GM12892 (cell line): ENCODE data around the gene TAL2.

Experiments
- POLR2A ChIP-seq: IDR thresholded peaks from 2 replicates; pipeline ENCODE4 v1.6.1; 2011; ENCODE audit warnings: low read depth, low read length, control low read depth
- POLR2AphosphoS5 ChIP-seq: IDR thresholded peaks from 2 replicates; pipeline ENCODE4 v1.6.1; 2011; ENCODE audit warnings: low read depth, low read length, control low read depth
- TAF1 ChIP-seq: IDR thresholded peaks from 2 replicates; pipeline ENCODE4 v1.6.1; 2011; ENCODE audit warnings: low read depth, mild to moderate bottlenecking, control low read depth, low read length, borderline replicate concordance

DNA sequence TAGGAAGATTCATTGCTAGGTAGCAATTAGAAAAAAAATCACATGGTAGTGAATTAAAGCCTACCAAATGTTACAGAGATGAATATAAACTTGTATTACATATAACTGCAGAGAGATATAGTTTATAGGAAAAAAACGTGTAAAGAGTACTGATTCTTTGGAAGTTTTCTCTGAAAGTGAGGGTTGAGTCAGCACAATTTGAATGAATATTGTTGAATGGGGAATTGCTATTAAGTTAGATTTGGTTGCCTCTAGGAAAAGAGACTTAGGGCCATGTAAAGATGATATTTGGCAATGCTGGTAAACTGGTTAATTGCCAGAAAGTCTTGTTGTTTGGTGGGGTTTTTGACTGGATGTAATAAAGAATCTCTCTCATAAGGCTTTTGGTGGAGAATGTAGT, 37.2 kb upstream of the TAL2 start:
- TF ChIP-seq POLR2AphosphoS5 (no peak), TAF1 (no peak), POLR2A (no peak)
